Endometrial microvascular endothelial cells (primary cell): ENCODE data around the gene RAX. TPM values are rescaled to one million over a fixed set of nuclear protein-coding genes. Genes with fewer than 3 reads are reported as not detected.
"Not testable (repeated sequence)": the region's sequence is repeated elsewhere in the genome, so short reads cannot be mapped to it uniquely, and the experiment has no call there.

Source experiments
- in situ Hi-C: cut with HindIII; loops from 2 replicates; pipeline ENCODE4 v1.10.0; 2017; ENCODE audit warnings: low sequenced_read_pairs, low pct_unique_long_range_greater_than_20kb; ENCODE audit errors: inconsistent ontology term
- total RNA-seq: library from RNA; depleted of rRNA; stranded (reverse); fragments of >200 nt; gene quantifications from one replicate; pipeline ENCODE4 v1.2.3, GENCODE V29; 2015; ENCODE audit errors: inconsistent ontology term

Gene RAX
- total RNA-seq, 1 donor from 2014 or later = not detected

GRCh38 chr18:59263661-59264060, 9.6 kb downstream of the RAX start:
- in situ Hi-C loops = no loop called here

GRCh38 chr18:59262243-59262642, 11.0 kb downstream of the RAX start:
- in situ Hi-C loops = not testable (repeated sequence)

- in situ Hi-C loops = not testable (repeated sequence)
Observed at GRCh38 chr18:59261842-59262241, 11.4 kb downstream of the RAX start.

DNA sequence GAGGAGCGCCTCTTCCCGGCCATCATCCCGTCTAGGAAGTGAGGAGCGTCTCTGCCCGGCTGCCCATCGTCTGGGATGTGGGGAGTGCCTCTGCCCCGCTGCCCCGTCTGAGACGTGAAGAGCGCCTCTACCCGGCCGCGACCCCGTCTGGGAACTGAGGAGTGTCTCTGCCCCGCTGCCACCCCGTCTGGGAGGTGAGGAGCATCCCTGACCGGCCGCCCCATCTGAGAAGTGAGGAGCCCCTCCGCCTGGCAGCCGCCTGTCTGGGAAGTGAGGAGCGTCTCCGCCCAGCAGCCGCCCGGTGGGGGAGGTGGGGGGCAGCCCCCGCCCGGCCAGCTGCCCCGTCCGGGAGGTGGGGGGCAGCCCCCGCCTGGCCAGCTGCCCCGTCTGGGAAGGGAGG, 17.8 kb downstream of the RAX start:
- in situ Hi-C loops = not testable (repeated sequence)

GRCh38 chr18:59249199-59249774, 24.0 kb downstream of the RAX start:
- in situ Hi-C loops = no loop called here

- in situ Hi-C loops = no loop called here
Observed at GRCh38 chr18:59246796-59247195, 26.5 kb downstream of the RAX start.

GRCh38 chr18:59242906-59243305, 30.3 kb downstream of the RAX start:
- in situ Hi-C loops = no loop called here

DNA sequence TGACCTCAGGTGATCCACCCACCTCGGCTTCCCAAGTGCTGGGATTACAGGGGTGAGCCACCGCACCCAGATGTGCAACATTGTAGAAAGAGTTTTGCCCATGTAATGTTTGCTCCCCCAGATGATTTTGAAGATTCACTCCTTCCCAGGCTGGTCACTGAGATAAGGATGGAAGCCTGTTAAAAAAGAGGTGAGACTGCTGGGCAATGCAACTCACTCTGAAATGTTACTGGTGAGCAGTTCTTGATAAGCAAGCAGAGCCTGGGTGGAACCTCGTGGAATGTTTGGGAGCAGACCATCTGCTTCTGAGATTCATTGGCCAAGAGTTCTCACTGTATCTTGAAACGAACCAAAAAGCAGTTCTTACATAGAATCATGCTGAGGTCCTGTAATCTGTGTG, 33.6 kb downstream of the RAX start:
- in situ Hi-C loops = no loop called here

DNA sequence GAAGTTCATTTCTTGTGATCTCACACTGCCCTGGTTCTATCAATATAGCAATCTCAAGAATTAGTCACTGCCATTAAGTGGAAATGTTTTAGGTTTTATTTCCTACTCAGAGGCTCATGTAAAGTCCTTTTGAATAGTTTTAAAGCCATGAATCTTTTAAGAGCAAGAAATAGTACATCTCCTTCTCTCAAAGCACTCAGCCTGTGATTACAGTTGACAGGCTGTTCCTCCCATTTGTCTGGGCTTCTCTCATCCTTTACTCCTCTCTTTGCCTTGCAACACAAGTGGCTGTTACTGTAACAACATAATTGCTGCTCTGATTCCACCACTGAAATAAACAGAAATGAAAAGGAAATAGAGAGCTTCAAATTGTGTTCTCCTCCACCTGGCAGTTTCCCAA, 34.9 kb downstream of the RAX start:
- in situ Hi-C loops = no loop called here

DNA sequence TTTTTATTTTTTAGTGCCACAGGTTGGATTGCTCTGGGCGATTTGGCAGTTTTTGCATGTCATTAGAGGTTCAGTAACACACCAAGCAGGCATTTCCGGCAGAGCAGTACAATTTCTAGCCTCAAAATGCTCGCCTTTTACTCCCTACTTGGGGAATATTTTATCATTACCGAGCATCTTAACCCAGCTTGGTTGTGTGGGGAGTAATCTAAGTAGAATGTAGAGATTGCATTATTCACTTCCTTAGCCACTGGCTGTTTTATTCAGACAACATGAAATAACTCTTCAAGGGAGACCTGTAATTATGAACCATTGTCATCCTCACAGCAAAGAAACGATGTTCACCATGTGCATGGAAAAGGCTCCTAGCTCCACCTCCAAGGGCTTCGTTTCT, 40.2 kb downstream of the RAX start:
- in situ Hi-C loops = no loop called here

DNA sequence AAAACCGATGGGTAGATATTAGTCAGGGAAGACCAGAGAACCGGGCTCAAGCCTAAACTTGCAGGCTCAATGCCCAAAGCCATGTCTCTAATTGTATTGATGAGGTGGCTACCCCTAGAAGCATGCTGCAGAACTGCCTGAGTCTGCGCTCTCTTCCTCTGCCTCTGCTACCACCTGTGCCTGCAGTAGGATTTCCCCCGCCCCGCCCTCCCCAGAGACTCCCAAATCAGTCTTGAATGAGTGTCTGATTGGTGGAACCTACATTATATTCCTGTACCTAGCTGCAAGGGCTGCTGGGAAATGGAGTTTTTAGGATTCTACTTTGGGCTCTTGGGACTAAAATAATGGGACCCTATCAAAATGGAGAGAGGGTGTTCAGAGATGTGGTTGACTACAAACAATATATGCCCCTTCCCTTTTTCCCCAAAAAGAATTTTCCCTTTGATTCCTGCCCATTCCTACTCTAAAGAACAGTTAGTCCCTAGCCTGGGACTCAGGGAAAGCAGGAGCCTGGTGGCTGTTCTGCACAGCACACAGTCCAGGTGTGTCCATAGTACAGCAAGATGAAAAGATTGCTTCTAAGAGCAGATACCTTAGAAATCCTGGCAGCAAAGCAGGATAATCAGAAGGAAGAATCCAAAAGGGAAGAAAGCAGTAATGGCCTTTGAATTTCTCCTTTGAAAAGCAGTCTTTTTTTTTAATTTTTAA, 40.8 kb downstream of the RAX start:
- in situ Hi-C loops = no loop called here

DNA sequence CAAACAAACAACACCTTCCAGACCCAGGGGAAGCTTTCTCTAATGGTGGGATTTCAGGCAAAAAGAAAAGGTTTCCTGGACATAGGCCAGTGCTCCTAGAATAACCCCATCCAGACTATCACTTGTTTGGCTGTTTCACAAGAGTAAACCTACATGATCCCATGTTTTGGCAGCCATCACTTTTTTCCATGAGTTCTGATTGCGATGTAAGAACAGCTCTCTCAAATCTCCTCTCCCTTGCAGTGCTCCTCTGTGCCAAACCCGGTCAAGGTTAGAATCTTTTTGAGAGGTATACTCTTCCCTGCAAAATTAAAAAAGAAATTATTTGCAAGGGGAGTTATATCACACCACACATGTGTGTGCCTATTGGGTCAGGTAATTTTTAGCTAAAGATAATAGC, 41.4 kb downstream of the RAX start:
- in situ Hi-C loops = no loop called here

GRCh38 chr18:59231114-59231513, 42.1 kb downstream of the RAX start:
- in situ Hi-C loops = no loop called here

- in situ Hi-C loops = no loop called here
Observed at GRCh38 chr18:59229701-59230443, 43.4 kb downstream of the RAX start.

DNA sequence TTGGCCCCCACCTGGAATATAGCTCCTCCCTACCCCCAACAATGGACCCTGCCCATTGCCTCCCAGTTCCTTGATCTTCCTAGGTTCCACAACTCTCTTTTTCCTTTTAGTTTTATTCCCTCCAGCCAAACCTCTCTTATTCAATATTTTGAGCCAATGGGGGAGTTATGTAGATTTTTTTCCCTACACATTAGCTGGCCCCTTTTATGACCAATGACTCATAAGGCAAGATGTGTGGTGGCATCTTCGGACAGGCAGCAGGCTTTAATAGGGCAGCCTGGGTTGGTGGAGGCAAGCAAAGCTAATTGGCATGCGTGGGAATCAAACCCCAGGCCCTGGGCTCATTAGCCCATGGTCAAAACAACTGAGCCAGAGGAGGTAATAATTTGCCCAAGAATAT, 44.1 kb downstream of the RAX start:
- in situ Hi-C loops = no loop called here

GRCh38 chr18:59228351-59228750, 44.9 kb downstream of the RAX start:
- in situ Hi-C loops = no loop called here

DNA sequence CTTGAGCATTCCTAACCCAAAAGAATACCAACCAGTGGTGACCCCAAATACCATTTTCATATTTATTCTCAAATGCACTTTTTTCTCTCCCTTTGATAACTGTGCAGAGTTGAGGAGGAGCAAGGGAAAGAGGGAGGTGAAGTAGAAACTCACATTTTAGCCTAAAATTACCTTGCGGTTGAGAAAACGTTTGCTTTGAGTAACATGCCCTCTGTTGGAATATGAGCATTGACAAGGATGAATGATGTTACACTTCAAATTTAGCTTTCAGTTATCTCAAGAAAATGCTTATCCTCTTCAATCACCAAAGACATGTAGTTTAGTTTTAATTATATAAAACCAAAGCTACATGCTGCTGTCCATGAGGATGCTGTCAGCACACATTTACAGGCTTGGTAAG, 50.9 kb downstream of the RAX start:
- in situ Hi-C loops = no loop called here

- in situ Hi-C loops = no loop called here
Observed at GRCh38 chr18:59220784-59221765, 52.2 kb downstream of the RAX start.

DNA sequence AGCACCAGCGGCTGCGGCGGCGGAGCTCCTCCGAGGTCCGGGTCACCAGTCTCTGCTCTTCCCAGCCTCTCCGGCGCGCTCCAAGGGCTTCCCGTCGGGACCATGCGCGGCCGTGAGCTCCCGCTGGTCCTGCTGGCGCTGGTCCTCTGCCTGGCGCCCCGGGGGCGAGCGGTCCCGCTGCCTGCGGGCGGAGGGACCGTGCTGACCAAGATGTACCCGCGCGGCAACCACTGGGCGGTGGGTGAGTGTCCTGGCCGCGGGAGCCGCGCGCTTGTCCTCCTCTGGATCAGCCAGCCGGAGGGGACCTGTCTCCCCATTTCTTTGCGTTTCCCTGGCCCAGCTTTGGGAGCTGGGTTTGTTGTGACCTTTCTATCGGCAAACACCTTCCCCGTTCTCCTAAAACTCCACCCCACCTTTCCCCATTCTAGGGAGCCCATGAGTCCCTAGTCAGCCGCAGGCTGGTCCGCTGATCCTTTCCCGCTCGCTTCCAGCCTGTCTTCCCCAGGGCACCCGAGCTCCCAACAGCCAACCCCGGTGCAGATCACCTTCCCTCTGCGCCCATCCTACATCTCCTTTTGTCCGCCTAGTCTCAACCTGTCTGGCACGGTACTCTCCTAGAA, 53.0 kb downstream of the RAX start:
- in situ Hi-C loops = no loop called here
